Activated CD8-positive, alpha-beta memory T cell treated with anti-CD3 and anti-CD28 coated beads for 4 hours (primary cell): ENCODE results near the gene CUL7.

Source experiments
- DNase-seq, 2 donors: peaks; one replicate each; pipeline ENCODE4 v3.0.0-alpha.2; 2020; ENCODE audit warnings: low read depth in 2 of 2

Gene CUL7

DNA sequence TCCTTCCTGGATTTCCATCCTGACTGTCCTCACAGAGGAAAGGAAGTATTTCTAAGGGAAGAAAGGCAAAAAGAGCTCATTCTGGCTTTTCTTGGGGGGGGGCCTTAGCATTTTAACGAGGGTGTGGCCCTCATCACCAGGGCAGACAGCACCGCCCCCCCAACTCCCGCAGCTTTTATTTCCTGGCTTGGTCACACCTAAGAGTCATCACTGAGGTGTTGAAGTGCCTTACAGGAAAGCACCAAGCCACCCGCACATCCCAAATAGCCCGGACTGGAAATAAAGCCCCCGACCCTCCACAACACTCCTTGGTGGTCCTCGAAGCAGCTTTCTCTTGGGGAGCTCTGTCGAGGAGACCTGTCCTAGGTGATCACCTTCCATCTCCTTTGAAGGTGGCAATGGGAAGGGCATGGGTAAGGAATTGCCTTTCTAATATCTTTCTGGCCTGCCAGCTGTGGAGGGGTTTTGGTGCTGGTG, 23.7 kb upstream of the CUL7 start:
- no peak for DNase-seq

DNA sequence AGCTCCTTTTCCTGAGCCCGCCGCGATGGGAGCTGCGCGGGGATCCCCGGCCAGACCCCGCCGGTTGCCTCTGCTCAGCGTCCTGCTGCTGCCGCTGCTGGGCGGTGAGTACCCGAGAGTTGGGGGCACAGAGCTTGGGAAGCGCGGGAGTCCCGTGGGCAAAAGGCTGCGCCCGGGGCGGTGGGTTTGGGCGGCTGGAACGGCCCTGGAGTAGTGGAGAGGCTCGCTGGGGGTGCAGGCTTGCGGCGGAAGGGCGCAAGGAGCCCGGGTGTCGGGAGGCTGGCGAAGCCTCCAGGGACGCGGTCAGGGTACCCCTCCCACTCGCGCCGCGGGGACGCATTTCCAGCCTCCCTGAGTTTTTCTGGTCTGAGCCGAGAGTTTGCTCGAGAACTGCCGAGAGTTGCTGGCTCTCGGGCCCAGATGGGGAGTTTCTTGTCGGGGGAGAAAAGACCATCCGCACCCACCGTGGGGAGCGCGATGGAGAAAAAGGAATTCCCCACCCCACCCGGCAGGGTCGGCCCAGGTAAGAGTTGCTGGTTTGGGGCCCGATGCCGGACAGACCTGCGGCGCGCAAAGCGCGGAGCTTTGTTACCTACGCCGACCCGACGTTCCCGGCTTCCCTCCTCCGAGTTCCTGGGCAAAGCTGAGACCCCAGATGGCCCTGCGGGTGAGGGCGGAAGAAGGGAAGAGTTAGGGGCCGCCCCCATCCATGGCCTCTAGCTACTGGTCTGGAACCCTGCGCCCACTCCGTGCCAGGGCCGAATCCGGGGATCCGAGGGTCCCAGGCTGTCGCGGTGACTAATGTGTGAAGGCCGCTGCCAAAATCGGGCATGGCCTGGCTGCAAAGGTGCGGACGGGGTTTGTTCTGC, 23.0 kb upstream of the CUL7 start:
- no peak for DNase-seq

DNA sequence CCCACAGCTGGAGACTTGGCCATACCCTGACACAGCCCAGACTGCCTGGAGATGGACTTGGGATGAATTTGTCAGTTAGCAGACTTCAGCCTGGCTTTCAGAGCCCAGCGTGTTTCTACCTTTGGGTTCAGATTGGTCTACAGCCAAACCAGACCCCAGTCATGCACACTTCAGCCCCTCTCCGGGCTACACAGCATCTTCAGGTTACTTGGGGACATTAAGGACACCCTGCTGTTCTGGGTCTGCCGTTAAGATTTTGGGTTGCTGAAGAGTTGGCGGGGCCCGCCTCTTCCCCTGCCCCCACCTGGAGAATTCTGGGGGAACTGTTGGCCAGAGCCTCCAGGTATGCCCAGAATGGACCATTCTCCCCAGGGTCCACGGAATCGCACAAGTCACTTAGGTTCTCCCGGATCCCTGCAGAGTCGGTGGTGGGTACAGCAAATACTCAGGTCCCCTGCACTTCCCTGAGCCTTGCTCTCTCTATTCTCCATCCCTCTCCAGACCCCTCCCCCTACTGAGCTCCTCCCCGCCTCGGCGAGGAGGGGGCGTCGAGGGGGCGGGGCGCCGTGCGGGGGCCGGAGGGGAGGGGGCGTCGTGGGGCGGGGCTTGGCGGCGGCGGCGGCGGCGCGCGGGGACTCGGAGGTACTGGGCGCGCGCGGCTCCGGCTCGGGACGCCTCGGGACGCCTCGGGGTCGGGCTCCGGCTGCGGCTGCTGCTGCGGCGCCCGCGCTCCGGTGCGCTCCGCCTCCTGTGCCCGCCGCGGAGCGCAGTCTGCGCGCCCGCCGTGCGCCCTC, 22.2 kb upstream of the CUL7 start, which contains the start of gene PTK7:
Gene PTK7 (plus strand): TSS at position 645 of the 794 bp plus-strand sequence. CDS start 175 bp downstream, outside the sequence.
- no peak for DNase-seq

DNA sequence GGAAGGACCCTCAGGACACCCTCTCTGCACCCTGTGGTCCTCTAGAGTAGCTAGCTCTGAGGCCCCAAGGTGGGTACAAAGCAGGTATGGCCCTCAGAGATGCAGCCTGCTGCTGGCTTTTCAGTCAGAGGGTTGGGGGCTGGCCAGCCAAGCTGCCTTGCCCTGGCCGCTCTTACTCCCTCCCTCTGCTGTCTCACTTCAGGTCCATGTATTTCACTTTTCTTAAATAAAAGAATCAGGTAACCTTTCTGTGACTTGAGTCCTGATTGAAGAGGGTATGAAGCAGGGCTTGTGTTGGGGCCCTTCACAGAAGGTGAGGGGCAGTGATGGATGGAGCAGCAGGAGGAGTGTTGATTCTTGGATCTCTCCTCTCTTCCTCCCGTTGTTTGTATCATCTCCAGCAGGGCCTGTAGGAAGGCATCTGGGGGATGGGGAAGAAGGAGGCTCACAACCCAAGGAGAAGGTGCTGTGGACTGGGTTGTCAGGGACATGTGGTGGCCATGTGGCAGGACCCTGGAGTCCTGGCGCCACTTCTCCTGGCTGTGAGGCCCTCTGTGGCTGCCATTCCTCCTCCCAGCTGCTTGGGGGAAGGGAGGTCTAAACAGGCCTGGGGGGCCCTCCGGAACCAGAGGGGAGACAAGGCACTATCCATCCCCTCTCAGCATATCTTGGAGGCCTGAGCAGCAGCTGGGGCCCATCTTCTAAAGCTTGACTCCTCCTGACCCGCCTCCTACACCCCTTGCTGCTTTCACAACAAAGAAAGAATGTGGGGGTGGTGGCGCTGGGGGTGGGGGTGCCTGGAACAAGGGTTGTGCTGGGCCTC, 21.4 kb upstream of the CUL7 start:
- DNase-seq = no peak

DNA sequence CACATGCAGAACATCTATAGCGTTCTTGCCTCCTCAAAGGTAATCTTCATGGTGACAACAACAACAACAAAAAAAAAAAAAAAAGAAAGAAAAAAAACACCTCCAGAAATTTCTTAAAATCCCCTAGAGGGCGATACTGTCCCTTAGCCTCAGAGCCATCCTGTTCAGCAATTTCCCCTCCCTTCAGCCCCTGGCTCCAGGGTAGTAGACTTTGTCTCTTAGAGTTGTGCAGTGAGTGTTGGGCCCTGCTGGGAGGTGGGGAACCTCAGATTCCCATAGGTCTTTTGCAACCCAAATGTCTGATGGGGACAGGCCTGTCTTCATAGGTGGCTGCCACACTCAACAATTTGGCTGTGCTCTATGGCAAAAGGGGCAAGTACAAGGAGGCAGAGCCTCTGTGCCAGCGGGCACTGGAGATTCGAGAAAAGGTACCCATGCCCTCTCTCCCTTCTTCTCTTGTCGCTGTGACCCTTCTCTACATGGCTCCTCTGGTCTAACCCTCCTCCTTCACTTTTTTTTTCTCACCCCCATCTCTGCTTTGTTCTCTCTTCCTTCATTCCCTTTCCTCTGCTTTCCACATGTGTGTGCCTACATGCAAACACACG, 16.5 kb upstream of the CUL7 start:
- DNase-seq = no peak

DNA sequence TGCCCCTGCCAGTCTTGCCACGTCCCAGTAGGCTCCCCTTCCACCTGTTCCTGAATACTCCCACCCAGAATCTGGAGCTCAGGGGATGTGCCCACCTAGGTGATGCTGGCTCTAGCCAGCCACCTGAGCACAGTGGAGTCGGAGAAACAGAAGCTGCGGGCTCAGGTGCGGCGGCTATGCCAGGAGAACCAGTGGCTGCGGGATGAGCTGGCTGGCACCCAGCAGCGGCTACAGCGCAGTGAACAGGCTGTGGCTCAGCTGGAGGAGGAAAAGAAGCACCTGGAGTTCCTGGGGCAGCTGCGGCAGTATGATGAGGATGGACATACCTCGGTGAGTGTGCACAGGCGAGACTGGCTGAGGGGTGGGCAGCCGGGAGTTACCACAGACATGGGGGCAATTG, 9.2 kb upstream of the CUL7 start:
- DNase-seq = no peak

DNA sequence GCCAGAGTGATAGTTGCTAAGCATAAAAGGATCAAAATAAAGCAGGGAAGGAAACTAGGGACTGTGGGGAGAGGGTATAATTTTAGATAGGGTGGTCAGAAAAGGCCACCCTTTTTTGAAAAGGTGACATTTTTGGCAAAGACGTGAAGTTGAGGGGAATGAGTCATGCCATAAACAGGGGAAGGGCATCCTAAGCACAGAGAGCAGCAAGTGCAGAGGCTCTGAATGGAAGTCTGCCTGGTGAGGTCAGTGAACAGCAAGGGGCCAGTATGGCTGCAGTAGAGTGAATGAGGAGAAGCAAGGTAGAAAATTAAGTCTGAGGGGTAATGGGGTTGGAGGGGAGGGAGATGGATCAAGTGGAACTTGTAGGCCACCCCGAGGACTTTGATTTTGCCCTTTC, 8.2 kb upstream of the CUL7 start:
- DNase-seq = no peak

DNA sequence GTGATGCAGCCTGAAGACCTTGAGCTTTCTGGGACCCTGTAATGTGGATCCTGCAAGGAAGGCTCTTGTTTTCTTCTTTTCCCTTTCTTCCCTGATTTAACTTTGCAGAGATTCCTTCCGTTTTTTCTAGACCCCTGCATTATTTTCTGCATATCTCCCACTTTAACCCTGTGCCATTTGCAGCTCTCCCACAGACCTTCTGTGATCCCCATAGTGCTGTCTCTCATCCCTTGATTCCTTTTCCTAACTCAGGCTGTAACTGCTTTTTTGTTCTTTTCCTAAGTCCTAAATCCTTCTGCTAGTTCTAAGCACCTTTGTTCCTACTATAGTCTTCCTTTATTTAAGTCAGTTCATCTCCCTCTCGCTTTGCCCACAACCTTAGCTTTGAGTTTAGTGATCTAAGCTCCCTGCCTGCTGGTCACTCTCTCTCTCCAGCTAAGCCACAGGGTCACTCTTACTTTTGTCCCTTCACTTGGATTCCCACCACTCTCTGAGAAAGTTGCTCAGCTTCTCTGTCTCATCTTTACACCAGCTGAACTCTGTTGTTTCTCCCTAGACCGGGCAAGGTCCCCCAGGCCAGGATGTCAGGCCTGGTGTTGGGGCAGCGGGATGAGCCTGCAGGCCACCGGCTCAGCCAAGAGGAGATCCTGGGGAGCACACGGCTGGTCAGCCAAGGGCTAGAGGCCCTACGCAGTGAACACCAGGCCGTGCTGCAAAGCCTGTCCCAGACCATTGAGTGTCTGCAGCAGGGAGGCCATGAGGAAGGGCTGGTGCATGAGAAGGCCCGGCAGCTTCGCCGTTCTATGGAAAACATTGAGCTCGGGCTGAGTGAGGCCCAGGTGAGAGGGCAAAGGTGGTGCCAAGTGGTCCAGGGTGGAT, 7.3 kb upstream of the CUL7 start:
- DNase-seq = no peak

DNA sequence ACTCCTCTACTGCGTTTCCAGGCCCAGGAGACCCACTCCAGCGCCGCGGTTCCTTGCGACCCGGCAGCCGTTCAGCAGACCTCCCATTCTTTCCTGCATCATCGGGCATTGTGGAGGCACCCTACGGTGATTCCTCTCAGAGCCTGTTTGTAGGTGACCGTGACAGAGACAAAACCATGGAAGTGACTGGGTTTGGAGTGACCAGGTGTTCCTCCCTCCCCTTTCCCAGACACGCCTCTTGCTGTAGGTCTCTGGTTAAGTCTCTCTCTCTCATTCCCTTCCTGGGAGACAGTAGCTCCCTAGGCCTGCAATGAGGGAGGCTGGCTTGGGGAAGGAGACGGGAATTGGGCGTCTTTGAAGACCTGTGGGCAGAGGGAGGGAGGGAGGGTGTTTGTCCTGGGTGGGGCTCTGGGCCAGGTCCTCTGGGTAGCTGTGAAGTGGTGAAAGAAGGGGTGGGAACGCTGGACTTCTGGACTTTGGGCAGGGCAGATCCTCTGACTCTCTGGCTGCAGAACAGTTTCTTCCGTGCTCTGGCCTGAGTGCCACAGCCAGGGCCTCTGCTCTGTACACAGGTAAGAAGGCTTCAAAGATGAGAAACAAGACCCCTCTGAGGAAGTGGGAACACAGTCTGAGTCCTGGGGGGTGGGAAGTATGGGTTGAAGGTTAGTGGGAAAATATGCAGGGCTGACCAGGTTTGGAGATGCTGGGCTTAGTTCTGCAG, 6.5 kb upstream of the CUL7 start:
- no peak for DNase-seq

DNA sequence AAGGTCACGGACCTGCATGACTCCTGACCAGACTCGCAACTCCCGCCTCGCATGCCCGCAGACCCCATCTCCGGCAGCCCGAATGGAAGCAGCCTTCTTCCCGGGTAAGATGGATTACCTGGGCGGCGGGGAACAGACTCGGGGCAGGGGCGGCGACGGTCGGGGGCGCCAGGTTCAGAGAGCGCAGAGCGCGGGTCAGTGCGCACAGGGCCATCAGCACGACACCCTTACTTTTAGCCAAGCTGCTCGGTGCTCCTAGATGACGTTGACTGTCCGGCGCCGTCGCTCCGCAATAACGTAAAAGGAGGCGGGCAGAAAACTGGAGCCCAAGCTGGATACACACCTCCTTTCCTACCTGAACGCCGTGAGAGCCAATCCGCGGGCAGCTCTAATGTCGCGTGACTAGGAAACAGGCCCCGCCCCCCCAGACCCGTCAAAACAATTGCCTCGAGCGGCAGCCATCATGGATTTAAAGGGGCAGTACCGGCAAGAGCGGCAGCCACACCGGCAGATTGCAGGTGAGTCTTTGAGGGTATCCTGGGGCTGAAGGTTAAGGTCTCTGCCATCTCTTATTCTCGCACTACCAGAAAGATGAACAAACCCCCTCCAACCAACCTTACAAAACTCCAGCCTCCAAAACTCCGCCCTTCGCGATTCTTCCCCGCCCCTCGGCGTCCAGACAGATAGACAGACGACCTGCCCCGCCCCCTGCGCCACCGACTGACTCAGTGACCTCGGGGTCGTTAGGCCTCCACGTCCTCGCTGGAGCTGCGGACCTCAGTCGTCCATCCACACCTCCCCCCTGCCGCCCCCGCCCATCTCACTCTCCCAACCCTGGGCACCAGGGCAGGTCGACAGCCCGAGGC, 5.8 kb upstream of the CUL7 start, which contains the start of the genes KLC4 and MRPL2:
Gene KLC4 (plus strand): TSS at position 464 of the 866 bp plus-strand sequence. CDS start 1,705 bp downstream, outside the sequence.
Gene MRPL2 (minus strand): TSS at position 267 of the 866 bp plus-strand sequence. CDS start 53 bp downstream, at position 214.
- DNase-seq = peak; percentile 95 to 96

DNA sequence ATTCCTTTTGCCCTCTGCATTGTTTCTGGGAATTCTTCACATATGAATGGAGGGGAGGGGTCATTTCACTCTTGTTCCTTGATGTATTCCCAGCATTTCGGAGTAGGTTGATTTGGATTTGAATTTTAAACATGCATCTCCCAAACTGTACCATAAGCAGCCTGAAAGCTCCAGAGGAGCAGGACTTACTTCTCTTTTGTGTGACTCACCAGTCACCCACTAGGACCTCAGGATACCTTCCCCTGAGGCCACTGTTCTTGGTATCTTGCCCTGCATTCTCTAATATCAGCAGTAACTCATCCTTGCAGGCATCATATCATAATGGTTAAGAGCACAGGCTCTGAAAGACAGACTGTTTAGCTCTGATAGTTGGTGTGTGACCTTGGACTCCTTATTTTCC, 4.9 kb upstream of the CUL7 start:
- no peak for DNase-seq

DNA sequence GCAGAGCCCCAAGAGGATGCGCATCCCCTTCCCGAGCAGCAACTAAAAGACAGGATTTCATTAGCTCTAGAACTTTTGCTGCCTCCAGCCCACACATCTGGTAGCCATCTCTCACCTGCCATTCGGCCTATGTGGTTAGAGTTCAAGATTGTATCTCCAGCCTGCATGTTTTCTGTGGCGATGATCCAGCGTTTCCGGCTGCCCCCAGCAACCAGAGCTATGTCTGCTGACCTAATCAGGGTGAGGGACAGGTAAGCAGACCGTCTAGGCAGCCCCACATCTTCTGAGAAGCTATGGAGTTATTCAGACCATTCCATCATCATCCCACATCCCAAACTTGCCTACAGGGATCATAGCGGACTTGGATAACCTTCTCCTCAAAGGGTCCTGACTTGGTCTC, 2.3 kb upstream of the CUL7 start:
- no peak for DNase-seq

DNA sequence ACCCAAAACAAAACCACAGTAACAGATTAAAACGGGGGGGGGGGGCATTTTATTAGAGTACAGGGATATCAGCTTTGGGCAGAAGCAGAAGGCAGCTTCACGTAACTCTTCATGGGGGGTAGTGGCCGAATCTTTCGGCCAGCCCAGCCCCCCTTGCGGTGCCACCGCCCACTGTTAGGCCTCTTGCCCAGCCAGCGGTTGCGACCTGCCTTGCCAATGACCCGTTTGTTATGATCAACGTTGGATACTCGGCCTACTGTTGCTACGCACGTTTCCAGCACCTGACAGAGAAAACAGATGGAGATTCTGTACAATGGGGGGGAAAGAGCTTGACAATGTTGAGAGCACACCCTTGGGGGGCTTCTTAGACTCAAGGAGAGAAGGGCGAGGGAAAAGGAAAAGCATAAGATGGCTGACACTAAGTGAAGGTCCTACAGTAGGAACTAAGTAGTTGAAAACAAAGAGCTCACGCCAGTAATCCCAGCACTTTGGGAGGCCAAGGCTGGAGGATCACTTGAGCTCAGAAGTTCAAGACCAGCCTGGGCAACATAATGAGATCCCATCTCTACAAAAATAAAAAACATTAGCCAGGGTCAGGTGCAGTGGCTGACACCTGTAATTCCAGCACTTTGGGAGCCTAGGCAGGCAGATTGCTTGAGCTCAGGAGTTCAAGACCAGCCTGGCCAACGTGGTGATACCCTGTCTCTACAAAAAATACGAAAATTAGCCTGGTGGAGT, 724 bp upstream of the CUL7 start:
- DNase-seq = no peak

DNA sequence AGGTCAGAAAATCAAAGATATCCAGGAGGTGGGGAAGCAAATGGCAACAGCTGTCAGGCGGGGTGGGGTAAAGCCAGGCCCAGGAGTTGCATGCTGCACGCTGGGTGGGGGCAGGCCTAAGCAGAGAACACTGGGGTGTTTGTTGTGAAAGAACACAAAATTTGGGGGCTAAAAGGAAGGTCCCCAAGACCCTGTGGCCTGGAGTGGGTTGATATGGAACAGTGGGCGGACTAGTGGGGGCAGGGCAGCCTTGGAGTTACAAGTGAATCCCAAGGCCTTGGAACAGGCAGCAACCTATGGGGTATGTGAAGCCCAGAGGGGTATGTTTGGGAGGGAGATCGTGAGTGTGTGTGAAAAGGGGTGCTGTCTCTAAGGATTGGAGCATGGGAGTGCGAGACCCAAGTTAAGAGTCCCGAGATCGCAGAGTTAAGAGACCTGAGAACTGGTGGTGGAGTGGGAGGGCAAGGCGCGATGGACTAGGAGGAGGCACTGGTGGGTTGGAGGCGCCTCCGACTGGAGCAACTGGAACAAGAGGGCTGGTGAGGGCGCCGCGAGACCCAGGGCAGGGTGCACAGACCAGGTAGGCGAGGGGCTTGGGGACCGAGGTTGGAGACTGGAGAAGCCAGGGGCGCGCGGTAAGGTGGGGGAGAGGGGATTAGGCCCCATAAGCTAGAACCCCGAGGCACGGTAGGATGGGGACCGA, 658 bp downstream of the CUL7 start:
- DNase-seq = no peak

DNA sequence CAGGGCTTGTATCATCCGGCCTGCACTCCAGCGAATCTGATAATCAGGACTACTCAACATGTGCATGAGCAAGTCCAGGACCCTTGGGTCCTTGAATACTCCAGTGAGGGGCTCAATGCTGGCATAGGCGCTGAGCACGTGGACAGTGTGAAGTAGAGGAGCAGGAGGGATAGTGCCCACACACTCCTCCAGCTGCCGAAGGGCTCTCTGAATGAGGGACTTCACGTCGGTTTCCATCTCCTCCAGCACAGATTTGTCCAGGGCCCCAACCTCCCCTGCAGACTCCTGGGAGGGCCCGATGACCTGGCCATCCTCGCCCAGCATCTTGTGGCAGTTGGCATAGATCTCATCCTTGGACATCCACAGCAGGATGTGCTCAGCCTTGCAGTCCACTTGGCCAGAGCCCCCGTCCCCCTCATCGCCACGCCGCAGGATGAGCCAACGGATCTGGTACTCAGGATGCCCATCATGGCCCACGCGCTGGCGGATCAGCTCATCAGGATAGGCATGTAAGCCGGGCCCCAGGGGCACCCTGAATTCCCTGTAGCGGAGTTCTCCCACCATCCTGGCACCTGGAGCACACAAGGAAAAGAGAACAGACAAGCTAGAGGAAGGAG, 1.3 kb downstream of the CUL7 start:
- no peak for DNase-seq

DNA sequence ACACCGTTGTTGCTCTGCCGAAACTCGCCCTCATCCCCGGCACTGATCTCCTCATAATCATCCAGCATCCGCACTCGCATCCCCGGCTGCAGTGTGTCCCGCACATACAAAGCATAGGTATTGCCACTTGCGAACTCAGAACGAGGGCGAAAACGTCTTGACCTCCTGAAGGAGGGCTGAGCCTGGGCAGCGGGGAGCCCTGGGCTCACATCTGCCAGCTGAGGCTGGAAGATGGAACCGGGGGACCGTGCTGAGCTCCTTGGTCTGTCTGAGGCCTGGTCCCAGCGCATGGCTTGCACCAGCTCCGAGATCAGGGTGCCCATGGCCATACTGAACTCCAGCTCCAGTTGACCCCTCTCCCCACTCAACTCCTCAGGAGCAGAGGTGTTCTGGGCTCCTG, 2.7 kb downstream of the CUL7 start:
- DNase-seq = no peak

DNA sequence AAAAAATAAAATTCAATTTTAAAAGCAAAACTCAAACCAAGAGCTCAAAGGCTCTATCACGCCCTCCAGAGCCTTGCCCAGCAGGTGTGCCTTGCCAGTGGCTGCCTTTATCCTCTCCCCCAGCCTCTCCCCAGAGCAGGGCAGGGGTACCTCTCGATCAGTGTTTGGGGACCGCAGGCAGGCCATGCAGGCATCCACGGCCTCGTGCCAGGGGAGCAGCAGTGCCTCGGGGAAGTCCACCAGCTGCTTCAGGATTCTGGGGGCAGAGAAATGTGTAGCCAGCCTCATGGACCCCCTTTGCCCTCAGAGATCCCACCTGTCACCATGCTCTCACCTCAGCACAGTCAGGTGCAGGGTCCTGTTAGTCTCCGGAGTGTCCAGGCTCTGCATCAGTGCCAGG, 5.7 kb downstream of the CUL7 start:
- DNase-seq = no peak
